Inferior parietal cortex (tissue), 1 donor: ENCODE data around the gene RAD23B.
"Not testable (repeated sequence)": the region's sequence is repeated elsewhere in the genome, so short reads cannot be mapped to it uniquely, and the experiment has no call there.

Experiments
- DNase-seq: peaks from one replicate; pipeline ENCODE4 v3.0.0-alpha.2; 2016; ENCODE audit errors: extremely low spot score

Gene RAD23B

DNA sequence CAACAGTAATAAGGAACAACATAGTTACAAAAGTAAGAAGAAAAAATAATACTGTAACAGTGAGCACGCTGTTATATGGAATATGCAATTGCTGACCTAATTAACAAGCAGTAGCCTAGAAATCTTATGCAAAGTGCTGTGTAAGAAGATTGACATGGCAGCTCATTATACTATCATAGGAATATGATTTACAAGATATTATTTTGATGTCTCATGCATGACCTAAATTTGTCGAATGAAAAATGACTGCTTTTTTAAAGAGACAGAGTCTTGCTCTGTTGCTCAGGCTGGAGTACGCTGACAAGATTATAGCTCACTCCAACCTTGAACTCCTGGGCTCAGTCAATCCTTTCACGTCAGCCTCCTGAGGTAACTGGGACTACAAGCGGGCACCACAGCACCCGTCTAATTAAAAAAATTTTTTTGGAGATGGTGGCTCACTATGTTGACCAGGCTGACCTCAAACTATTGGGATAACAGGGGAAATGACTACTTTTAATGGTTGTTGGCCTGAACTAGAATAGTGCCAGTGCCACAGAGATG is 10.5 kb downstream of the RAD23B start:
- no peak for DNase-seq

DNA sequence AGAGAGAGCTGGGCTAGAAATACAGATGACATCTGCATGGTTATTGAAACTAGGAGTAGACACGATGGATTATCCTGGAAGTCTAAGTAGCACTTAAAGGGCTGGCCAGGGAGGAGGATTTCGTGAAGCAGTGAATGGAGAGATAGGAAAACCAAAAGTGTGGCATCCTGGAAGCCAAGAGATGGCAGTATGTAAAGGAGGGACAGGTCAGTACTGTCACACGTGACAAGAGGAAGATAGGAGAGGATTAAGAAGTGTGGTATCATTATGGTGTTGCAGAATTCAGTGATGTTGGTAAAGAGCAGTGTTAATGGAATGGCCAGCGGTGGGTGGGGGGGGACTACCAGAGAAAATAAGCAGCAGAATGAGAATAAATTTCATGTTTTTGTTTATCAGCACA is 11.7 kb downstream of the RAD23B start:
- DNase-seq = no peak

DNA sequence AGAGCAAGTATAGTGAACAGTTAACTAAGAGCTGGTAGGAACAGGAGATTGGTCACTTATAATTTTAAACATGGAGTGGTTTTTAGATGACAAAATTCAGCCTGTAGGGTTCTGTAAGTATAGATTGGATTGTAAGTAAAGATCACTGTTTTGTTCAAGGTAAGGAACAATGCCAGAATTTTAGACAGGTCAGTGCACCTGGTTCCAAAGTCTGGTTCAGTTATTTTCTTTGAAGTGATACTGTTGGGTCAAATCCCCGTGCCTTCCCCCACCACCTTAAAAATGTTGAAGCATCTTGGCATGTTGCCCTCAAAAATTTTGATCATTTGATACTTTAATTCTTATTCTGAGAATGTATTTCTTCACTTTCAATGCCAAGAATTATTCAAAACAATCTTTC is 12.9 kb downstream of the RAD23B start:
- DNase-seq = no peak

DNA sequence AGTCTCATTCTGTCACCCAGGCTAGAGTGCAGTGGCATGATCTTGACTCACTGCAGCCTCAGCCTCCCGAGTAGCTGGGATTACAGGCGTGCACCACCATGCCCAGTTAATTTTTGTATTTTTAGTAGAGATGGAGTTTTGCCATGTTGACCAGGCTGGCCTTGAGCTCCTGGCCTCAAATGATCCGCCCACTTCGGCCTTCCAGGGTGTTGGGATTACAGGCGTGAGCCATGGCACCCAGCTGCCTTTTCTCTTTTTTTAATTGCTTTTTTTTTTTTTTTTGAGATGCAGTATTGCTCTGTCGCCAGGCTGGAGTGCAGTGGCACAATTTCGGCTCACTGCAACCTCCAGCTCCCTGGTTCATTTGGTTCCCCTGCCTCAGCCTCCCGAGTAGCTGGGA is 13.5 kb downstream of the RAD23B start:
- DNase-seq = not testable (repeated sequence)

DNA sequence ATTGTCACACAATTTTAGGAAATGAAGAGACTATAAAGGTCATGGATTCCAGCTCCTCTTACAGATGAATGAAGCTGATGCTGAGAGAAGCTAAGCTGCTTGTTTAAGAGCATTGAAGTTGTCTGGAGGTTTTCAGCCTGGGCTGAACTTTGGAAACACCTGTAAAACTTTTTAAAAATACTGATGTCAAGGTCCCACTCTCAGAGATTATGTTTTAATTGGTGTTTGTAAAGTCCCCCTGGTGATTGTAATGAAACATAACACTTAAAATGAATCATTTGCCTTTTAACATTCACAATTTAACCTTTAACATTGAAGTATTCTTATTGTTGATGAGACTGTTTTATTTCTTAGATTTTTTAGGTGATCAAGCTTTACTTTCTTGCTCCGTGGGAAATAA is 16.4 kb downstream of the RAD23B start:
- DNase-seq = no peak

DNA sequence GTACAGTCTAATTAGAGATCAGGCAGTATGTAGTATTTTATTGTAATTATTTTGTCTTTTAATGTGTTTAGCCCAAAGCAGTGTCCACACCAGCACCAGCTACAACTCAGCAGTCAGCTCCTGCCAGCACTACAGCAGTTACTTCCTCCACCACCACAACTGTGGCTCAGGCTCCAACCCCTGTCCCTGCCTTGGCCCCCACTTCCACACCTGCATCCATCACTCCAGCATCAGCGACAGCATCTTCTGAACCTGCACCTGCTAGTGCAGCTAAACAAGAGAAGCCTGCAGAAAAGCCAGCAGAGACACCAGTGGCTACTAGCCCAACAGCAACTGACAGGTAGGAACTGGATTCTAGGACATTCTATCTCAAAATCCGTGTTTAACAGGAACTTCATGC is 23.2 kb downstream of the RAD23B start:
- DNase-seq = no peak

DNA sequence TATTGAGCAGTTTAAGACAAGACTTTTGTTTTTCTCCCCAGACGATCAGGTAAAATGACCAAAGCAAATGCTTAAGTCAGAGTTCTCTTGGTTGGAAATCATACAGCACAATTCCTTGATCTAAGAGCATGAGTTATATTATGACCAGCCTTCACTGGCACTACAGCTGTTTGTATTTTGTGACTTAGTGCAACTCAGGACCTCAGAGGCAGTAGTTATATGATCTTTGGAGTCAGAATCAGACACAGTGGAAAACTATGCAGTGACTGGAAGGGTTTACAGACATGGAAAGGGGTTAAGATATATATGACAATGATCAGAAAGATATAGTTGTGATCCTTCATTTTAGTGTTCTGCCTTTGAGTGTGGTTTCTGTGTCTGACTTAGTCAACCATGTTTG is 24.3 kb downstream of the RAD23B start:
- DNase-seq = no peak

DNA sequence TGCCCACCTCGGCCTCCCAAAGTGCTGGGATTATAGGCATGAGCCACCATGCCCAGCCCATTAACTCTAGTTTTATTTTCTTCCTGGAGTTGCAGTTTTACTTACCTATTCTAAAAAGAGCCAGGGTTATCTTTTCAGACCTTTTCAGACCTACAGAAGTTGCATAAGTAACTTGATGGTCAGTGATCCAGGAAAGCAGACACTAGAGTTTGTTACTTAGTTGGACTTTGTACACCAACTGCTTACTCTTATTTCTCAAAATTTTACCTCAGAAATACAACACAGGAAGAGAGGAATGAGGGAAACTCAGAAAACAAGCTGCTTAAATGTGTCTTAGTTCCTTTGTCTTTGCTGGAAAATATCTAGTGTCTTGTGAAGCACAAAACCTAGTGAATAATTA is 25.4 kb downstream of the RAD23B start:
- DNase-seq = no peak

DNA sequence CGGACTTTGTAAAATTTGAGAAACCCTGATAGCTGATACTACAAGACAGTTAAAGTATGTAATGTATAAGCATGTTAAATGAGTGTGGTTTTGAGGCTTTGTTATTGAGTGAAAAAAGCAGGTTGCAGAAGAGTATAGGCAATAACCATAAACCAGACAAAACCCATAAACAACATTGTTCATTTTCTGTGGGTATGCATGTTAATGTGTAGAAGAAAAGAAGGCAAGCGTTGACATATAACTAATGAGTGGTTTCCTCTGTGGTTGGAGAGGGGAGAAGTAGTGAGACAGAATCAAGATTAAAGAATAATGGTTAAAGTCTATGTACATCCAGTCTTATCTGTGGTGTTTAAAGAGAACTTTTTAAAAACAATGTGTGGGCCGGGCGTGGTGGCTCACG is 26.2 kb downstream of the RAD23B start:
- no peak for DNase-seq

DNA sequence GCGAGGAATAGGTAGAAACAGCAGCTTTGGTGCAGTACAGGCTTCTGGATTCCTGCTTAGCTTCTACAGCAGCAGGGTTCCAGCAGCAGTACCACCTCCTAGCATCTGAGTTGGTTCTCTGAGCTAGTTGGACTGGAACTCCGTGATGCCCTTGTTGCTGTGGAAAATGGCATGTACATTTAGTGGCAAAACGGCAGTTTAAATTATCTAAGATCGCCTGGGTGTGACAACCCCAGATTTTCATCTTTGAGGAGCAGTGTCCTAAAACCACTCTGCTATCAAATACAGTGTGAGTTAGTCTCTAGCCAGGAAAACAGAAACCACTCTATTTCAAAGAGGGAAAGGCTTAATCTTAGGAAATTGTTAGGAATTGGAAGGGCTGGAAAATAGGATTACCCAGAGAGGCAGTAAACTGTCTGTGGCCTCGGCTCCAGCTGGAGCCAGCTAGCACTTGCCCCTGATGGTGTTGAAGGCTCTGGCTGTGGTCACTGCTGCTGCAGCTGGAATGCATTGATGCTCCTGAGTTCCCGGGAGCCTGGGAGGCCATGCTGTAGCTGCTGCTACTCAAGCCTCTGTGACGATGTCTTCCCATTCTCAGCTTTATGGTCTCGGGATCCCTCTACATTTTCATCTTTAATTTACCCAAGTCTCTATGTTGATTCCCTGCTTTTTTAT is 29.4 kb downstream of the RAD23B start:
- no peak for DNase-seq

DNA sequence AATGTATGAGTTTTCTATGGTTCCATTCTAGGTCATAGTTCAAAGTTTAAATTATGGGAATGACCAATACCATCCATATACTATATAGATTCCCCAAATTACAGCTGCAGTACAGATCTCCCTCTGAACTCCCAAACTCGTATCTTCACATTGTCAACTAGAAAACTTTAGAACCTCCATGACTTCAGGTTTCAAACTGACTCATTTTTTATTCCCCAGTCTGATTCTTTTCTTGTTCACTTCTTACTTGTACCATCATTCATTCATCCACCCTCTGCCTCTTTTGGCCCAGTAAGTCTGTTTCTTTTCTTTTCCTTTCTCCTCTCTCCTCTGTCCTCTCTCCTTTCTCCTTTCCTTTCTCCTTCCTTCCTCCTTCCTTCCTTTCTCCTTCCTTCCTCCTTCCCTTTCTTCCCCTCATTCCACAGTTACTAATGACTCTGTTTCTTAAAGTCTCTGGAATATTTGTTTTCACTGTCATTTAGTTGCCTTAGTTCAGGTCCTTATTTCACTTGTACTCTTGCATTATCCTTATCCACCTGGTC is 30.5 kb downstream of the RAD23B start:
- no peak for DNase-seq

DNA sequence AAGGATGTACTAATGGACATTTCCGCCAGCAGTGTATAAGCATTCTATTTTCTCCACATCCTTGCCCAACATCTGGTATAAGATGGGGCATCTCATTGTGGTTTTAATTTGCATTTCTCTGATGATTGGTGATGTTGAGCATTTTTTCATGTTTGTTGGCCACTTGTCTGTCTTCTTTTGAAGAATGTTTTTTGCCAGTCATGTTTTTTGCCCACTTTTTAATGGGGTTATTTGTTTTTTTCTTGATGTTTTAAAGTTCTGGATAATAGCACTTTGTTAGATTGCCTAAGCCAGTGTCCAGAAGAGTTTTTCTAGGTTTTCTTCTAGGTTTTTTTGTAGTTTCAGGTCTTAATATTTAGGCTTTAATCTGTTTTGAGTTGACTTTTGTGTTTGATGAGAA is 31.7 kb downstream of the RAD23B start:
- DNase-seq = no peak

DNA sequence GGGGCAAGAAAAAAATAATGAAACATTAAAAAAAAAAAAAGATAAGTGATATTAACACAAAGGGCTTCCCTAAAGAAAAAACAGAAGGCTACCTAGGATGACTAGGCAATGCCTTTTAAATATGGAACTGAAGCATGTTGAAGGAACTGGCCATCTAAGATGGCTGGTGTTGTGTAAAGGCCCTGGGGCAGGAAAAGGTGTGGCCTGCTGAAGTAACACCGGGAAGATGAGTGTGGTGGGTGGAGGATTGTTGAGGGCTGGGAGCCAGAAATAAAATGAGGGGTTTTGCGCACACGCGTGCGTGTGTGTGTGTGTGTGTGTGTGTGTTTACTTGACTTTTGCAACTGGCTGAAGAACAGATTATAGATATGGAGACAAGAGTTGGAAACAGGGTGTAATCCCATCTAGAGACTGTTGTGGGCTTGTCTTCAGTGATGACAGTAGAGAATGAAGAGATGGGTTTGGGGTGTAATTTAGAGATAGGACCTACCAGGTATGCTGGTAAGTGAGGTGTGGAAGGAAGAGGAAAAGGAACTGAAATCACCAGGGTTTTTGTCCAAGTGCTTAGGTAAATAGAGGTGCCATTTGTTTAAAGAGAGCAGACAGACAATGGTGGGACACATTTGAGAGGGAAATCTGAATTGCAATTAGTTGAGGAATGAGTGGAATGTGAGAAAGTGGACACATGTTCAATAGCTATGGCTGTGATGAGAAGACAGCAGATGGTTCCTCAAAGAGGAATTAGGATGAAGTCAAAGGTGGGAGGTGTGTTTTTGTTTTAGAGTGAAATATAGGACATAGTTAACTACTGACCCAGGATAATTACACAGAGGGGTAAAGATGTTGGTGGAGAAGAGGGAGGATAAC is 33.9 kb downstream of the RAD23B start:
- no peak for DNase-seq

DNA sequence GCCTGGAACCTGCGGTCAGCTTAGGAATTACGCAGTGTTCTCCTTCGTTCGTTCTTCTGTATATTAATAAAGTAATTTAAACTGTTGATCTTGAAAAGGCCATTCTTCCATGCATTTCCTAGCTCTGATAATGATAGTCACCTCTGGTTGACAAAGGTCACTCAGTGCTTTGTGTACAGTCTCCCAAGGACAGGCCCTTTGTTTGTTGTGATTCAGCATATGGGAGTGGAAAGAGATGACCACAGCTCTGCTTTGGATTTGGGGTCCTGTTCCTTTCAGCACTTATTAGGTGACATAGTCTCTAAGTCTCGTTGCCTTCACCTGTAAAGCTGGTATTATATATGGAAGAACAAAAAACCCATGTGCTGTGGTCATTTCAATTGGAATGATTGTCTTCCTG is 39.6 kb downstream of the RAD23B start:
- no peak for DNase-seq

DNA sequence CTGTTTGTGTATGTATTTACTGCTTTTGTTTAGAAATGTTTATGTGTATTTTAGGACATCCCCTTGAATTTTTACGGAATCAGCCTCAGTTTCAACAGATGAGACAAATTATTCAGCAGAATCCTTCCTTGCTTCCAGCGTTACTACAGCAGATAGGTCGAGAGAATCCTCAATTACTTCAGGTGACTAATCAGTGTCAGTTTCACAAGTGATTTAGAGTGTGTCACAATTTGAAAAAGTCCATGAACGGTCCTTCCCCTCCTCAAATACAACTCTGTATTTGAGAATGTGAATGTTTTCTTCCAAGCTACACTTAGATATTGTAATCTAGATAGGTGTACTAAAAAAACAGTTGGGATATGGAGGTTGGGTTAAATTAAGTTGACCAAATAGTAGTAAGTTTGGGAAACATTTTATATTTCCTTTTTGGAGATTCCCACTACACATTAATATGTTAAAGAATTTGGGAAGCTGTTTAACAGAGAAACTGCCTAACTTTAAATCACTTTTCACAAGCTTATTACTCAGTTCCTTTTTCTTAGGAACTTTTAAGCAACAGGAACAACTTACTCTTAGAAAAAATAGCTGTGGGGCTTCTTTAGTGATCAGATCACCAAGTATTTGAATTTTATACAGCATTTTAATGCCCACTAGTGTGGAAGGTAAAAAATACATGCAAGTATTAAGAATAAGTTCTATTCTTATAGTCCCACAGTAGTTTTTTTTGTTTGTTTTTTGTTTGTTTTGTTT is 40.9 kb downstream of the RAD23B start:
- no peak for DNase-seq

DNA sequence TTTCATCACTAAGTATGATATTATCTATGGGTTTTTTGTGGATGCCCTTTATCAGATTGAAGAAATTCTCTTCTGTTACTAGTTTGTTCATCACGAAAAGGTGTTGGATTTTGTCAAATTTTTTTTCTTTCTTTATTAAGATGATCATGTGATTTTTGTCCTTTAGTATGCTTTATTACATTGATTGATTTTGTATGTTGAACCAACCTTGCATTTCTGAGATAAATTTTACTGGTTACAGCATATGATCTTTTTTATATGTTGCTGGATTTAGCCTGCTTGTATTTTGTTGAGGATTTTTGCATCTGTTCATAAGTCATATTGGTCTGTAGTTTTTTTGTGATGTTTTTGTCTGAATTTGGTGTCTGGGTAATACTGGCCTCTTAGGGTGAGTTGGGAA is 42.8 kb downstream of the RAD23B start:
- no peak for DNase-seq

DNA sequence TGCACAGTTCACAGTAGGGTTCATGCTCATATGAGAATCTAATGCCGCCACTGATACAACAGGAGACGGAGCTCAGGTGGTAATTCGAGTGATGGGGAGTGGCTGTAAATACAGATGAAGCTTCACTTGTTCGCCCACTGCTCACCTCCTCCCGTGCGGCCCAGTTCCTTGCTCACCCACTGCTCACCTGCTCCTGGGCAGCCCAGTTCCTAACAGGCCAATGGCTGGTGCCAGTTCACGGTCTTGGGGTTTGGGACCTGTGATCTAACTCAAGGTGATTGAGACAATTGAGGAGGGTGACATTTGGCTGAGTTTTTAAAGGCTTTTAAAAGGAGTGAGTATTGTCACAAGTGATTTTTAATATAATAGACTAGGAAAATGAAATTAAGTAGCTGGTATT is 45.4 kb downstream of the RAD23B start:
- DNase-seq = no peak

DNA sequence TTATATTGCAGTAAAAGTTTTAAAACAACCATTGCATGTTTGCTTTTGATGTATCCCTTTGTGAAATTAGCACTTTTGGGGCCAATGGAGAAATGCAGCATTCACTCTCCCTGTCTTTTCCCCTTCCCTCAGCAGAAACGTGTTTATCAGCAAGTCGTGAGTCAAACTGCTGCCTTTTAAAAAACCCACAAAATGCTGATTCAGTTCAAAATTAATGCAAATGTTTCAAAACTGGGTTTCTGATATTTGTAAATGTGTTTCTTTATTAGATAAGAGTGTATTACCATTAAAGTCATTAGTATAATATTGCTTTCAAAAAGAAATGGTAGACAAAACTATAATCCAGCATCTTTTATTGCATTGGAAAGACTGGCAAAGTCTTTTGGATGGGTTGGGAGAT is 47.3 kb downstream of the RAD23B start:
- no peak for DNase-seq

DNA sequence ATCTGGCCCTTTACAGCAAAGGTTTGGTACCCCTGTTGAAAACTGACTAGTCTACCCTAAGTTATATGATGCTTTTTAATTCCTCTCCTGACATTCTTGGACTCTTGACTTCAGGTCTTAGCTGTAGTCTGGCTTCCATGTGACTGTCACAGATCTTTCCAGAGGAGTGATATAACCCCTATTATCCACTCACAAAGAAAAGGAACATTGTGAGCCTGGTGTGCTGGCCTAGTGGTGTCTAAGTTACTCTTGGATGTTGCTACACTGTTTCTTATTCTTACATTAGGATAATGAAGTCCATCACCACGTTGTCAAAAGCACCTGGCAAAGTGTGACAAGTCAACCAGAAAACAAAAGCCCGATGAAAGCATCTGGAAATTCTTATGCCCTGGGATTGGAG is 49.8 kb downstream of the RAD23B start:
- no peak for DNase-seq

DNA sequence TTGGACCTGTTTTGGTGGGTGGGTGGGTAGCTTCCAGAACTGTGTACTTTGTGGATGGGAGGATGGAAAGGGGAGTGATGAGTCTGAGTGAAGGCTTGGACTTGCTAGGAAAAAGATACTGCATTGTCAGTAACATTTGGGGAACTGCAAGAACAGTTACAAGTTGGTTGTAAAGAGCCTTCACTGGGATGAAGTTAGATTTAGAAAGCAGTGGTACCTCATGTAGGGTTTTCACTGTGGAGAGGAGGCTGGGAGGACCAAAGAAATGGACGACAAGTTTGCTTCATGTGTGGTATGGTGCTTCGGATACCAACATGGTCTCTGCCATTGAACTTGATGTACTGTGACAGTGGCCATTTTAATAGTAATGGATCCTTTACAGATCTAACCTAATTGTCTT is 50.3 kb downstream of the RAD23B start:
- no peak for DNase-seq

DNA sequence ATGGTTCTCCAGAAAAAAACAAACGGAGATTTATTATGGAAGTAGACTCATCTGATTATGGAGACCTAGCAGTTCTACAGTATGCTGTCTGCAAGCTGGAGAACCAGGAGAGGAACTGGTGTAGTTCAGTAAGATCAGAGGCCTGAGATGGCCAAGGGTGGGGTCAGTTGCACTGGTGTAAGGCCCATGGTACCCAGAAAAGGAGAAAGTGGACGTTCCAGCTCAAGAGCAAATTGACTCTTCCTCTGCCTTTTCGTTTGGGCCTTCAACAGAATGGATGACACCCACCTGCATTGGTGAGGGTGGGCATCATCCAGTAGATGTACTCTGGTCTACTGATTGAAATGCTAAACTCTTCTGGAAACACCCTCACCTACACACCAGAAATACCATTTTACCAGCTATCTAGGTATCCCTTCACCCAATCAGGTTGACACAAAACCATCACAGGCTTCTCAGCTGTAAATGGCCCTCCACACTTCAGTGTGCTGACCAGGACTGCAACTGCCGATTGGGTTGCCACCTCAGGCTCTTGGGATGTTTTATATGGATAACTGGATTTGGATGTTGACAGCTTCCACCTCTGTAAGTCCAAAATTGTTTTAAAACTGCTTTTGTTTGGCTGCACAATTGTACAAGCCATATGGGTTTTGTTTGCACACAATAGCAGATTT is 51.2 kb downstream of the RAD23B start:
- no peak for DNase-seq

DNA sequence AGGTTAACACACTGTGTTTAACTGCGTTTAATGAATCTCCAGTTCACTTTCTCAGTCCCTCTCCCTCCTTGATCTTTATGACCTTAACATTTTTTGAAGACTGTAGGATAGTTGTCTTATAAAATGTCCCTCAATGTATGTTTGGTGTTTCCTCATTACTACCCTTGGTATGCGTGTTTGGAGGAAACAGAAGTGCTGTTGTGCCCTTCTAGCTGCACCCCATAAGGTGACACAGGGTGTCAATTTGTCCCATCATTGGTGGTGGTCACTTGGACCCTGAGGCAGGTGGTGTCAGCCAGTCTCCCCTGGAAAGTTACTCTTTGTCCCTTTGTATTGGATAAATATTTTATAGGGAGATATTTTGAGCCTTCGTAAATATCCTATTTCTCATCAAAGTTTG is 52.3 kb downstream of the RAD23B start:
- no peak for DNase-seq
